ENCODE data around the gene MTMR3.

DNA sequence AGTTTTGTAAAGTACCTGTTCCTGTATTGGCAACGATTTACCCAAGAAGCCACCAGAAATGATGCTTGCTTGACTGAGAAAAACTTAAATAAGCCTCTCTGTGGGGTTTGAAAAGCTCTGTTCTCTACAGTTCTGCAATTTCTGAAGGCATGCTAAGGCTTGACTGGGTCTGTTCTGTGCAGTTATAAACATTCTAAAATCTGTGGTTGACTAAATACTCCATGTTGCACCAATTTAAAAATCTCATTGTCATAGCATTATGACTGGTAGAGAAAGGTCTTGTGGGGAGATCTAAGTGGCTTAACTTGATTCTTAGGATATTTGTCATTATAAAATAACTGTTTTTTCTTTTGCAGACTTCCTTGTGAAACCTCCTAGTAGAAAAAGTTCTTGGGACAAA, 73.7 kb downstream of the MTMR3 start:
- TF ChIP-seq TCF12 (IDR thresholded peaks at IDR 0.05; ENCODE audit: low read depth, low read length) (no peak), PHF8 (conservative IDR thresholded peaks at IDR 0.05; ENCODE audit: low read depth, low read length) (no peak), ASH2L (IDR thresholded peaks at IDR 0.05; ENCODE audit: low read length) (no peak), SUZ12 (IDR thresholded peaks at IDR 0.05; ENCODE audit: low read length) (no peak), POLR2A (IDR thresholded peaks at IDR 0.05; ENCODE audit: control extremely low read depth in 1 of 2, low read depth in 2 of 2, low read length in 2 of 2) (no peak), CEBPB (IDR thresholded peaks at IDR 0.05; ENCODE audit: low read depth, low read length) (no peak), SIN3A (conservative IDR thresholded peaks at IDR 0.05 in 1 of 2, IDR thresholded peaks at IDR 0.05 in 1 of 2; ENCODE audit: low read depth in 1 of 2, low read length in 2 of 2) (no peak), POLR2AphosphoS5 (IDR thresholded peaks at IDR 0.05; ENCODE audit: low read depth, low read length) (no peak), SP1 (IDR thresholded peaks at IDR 0.05; ENCODE audit: low read depth, low read length) (no peak), CHD2 (IDR thresholded peaks at IDR 0.05; ENCODE audit: low read length) (no peak), YY1 (IDR thresholded peaks at IDR 0.05; ENCODE audit: low read depth, low read length) (no peak), RAD21 (IDR thresholded peaks at IDR 0.05 in 1 of 2, conservative IDR thresholded peaks at IDR 0.05 in 1 of 2; ENCODE audit: low read depth in 2 of 2, low read length in 2 of 2) (no peak)
- TF ChIP-seq, protein P1, sequence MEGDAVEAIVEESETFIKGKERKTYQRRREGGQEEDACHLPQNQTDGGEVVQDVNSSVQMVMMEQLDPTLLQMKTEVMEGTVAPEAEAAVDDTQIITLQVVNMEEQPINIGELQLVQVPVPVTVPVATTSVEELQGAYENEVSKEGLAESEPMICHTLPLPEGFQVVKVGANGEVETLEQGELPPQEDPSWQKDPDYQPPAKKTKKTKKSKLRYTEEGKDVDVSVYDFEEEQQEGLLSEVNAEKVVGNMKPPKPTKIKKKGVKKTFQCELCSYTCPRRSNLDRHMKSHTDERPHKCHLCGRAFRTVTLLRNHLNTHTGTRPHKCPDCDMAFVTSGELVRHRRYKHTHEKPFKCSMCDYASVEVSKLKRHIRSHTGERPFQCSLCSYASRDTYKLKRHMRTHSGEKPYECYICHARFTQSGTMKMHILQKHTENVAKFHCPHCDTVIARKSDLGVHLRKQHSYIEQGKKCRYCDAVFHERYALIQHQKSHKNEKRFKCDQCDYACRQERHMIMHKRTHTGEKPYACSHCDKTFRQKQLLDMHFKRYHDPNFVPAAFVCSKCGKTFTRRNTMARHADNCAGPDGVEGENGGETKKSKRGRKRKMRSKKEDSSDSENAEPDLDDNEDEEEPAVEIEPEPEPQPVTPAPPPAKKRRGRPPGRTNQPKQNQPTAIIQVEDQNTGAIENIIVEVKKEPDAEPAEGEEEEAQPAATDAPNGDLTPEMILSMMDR (IDR thresholded peaks at IDR 0.05; ENCODE audit: control extremely low read depth in 1 of 3, insufficient read depth in 1 of 3, low read depth in 1 of 3, low read length in 3 of 3) = no peak
- TF ChIP-seq, protein P2, sequence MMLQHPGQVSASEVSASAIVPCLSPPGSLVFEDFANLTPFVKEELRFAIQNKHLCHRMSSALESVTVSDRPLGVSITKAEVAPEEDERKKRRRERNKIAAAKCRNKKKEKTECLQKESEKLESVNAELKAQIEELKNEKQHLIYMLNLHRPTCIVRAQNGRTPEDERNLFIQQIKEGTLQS (IDR thresholded peaks at IDR 0.05; ENCODE audit: insufficient read depth, low read depth, low read length) = no peak
